Femur (tissue), 1 donor: ENCODE data around the gene AP1S3.
"Not testable (repeated sequence)": the region's sequence is repeated elsewhere in the genome, so short reads cannot be mapped to it uniquely, and the experiment has no call there.

ENCODE experiments used
- DNase-seq: peaks from one replicate; pipeline ENCODE4 v3.0.0-alpha.2; 2017

The AP1S3 gene

GRCh38 chr2:223852281-223852795 lies 15.0 kb upstream of the AP1S3 start:
- DNase-seq = no peak

- no peak for DNase-seq
Observed at GRCh38 chr2:223847410-223847809, 10.0 kb upstream of the AP1S3 start.

GRCh38 chr2:223846515-223846914 lies 9.1 kb upstream of the AP1S3 start:
- no peak for DNase-seq

GRCh38 chr2:223841436-223842190 lies 4.2 kb upstream of the AP1S3 start:
- DNase-seq = no peak

- peak; percentile 24 for DNase-seq
Observed at GRCh38 chr2:223835701-223836532, 1.5 kb downstream of the AP1S3 start.

GRCh38 chr2:223834431-223834830 lies 3.0 kb downstream of the AP1S3 start:
- DNase-seq = no peak

GRCh38 chr2:223832241-223832903 lies 5.0 kb downstream of the AP1S3 start:
- no peak for DNase-seq

- DNase-seq = no peak
Observed at GRCh38 chr2:223829128-223829527, 8.3 kb downstream of the AP1S3 start.

- no peak for DNase-seq
Observed at GRCh38 chr2:223828314-223828713, 9.1 kb downstream of the AP1S3 start.

GRCh38 chr2:223826995-223827394 lies 10.4 kb downstream of the AP1S3 start:
- no peak for DNase-seq

GRCh38 chr2:223824301-223824700 lies 13.1 kb downstream of the AP1S3 start:
- no peak for DNase-seq

- no peak for DNase-seq
Observed at GRCh38 chr2:223822818-223823217, 14.6 kb downstream of the AP1S3 start.

GRCh38 chr2:223820549-223820948 lies 16.8 kb downstream of the AP1S3 start:
- no peak for DNase-seq

- DNase-seq = no peak
Observed at GRCh38 chr2:223819891-223820290, 17.5 kb downstream of the AP1S3 start.

GRCh38 chr2:223815884-223816570 lies 21.4 kb downstream of the AP1S3 start:
- DNase-seq = no peak

- DNase-seq = no peak
Observed at GRCh38 chr2:223815186-223815883, 22.0 kb downstream of the AP1S3 start.

- DNase-seq = not testable (repeated sequence)
Observed at GRCh38 chr2:223814764-223815163, 22.6 kb downstream of the AP1S3 start.

- DNase-seq = no peak
Observed at GRCh38 chr2:223813329-223813728, 24.1 kb downstream of the AP1S3 start.

GRCh38 chr2:223811757-223812156 lies 25.6 kb downstream of the AP1S3 start:
- DNase-seq = no peak

GRCh38 chr2:223805008-223805407 lies 32.4 kb downstream of the AP1S3 start:
- DNase-seq = no peak

- DNase-seq = no peak
Observed at GRCh38 chr2:223801736-223802135, 35.6 kb downstream of the AP1S3 start.

- no peak for DNase-seq
Observed at GRCh38 chr2:223800908-223801307, 36.5 kb downstream of the AP1S3 start.
